ENCODE measurements around the gene SAFB2.

Gene SAFB2

DNA sequence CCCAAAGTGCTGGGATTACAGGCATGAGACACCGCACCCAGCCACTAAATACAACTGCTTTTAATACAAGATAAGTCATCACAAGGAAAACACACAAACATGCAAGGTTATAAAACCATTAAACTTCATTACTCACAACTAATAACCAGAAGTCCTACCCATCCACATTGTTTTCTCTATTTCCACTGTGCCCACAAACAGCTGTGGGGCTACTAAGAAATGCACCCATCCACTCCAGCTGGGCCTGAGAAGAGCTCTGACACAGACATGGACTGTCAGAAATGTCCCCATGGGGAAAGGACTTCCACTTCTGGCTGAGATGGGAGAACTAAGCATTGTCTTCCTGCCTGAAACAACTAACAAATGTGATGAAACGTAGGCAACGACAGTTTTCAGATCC, 17.2 kb downstream of the SAFB2 start:
- no peak for DNase-seq

DNA sequence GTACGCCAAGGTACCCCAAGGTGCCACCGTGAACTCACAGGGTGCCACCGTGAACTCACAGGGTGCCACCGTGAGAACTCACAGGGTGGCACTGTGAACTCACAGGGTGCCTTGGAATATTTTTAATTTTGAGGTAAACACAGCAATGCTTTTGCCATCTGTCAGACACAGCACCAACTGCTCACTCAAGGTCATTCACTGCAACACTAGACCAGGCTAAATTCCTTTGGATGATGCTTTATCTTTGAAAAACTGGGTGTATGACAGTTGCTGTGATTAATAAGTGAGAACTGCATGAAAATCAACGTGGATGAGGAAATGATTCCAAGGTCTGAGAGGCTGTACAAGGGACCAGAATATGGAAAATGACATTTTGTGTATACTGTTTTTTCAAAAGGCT, 18.9 kb downstream of the SAFB2 start:
- DNase-seq, result no peak

- DNase-seq, result no peak
Observed at GRCh38 chr19:5600797-5601196, 21.8 kb downstream of the SAFB2 start.

- DNase-seq, result no peak
Observed at GRCh38 chr19:5595745-5596144, 26.8 kb downstream of the SAFB2 start.

DNA sequence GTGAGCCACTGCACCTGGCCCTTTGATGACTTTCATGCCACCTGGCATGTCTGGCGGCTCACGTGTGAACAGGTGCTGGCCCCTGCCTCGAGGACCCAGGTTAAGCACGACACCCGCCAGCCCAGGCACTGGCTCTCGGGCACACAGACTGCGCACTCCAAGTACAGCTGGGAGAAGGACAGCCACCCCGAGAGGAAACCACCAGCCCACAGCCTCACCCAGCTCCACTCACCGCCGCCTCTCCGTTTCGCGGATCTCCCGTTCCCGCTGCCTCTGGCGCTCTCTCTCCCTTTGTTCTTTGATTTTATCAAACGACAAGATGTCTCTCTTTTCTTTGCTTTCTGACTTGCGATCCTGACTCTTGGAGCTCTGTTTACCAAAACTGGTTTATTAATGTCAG, 27.4 kb downstream of the SAFB2 start:
- no peak for DNase-seq

DNA sequence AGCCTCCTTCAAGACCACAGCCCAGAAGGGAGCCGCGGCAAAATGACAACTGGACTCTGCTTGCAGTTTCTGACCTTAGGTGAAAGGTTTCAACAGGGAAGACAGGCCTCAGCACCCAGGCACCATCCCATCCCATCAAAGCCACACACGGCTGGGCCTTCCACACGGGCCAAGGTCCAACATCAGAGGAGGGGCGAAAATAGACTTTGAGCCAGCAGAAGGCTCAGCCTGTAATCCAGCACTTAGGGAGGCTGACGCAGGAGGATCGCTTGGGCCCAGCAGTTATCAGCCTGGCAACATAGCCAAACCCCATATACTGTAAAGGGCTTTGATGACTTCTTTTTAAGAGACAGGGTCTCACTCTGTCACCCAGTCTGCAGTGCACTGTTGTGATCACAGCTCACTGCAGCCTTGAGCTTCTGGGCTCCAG, 28.0 kb downstream of the SAFB2 start:
- no peak for DNase-seq

- no peak for DNase-seq
Observed at GRCh38 chr19:5593343-5594255, 29.0 kb downstream of the SAFB2 start.

DNA sequence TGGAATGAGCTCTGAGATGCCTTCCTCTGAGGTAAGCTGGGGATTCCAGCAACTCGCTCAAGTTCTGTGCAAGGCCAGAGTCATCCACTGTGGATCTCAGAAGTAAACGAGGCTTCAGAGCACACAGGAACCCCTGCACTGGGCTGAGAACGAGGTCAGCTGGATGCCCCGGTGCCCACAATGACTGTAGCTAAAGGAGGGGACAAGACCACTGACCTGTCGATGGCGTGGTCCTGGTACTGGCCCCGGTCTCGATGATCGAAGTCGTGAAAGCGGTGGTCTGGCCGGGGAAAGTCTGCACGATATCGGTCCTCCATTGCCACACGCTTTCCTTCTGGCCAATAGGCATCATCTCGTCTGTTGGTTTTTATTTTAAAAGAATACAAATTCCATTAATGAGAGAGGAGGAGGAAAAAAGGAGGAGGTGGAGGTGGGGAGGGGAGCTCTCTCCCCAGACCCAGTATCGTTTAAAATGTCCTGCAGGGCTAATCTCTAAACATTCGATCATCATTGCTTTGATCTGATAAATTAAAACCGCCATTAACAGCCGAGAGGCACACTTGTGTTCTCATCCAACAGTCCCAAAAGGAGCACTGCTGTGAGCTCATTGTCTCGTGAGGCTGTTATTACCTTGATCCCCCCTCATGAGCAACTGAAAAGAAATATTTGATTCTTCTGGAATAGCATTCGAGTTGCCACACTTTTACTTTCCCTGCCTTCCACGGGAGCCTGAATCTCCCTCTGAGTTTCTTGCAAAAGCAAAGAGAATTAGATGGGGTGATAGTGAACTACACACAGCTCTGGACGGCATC, 29.8 kb downstream of the SAFB2 start:
- DNase-seq, result no peak

DNA sequence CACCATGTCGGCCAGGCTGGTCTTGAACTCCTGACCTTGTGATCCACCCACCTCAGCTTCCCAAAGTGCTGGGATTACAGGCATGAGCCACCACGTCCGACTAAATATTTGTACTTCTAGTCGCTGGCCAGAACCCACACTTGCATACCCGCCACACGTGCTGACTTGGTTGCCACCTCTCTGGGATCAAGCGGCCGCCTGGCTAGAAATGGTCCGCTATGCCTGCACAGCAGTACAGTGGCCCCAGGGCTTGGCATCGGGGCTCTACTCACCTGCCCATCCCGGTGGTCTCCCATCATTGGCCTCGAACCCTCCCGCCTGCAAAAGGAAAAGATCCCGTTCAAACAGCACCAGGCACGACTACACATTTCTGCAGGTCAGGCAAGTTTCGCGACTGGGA, 31.1 kb downstream of the SAFB2 start:
- no peak for DNase-seq

DNA sequence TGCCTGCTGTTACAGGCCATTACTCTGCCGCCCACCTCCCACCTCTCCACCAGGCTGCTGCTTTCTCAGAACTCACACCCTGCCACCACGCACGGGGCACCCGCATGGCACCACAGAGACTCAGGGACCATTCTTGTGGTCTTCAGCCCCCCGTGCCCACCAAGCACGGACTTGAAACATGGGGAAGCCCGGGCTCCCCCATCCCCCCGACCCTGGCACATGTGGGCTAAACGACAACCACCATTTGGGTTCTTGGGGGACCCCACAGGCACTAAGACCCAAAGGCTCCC, 31.8 kb downstream of the SAFB2 start:
- DNase-seq, result no peak

- no peak for DNase-seq
Observed at GRCh38 chr19:5590151-5590864, 32.3 kb downstream of the SAFB2 start.

DNA sequence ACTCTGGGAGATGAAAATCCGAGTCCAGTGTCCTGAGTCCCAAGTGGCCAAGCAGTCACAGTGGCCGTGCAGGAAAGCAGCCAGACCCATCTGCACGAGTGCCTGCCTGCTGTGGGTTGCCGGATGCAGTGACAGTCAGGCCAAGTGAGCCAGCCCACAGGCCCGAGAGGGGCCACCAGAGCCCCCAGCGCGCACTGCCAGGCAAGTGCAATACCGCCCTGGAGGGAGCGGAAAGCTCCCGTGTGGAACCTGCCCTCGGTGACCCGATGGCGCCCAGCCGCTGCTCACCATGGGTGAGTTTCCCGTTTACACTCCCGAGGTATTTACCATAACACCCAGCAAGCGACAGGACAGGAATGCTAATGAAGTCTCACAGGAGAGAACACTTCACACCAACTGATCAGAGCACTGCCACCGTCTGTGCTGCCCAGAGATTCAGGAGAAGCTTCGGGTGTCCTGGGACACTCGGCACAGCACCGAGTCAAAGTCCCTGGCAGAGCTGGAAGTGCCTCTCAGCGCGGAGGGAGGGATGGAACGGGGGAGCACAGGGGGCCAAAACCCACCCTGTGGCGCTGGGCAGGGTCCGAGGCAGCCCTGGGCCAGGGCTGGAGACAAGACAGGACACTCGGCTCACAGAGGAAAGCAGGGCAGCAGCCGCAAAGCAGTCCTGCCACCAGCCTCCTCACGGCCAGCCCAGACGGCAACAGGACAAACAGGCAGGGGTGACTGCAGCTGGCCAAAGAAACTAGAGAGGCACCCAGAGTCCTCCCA, 33.5 kb downstream of the SAFB2 start:
- no peak for DNase-seq

GRCh38 chr19:5588441-5588840, 34.1 kb downstream of the SAFB2 start:
- no peak for DNase-seq

- DNase-seq, result no peak
Observed at GRCh38 chr19:5587661-5588060, 34.9 kb downstream of the SAFB2 start.

DNA sequence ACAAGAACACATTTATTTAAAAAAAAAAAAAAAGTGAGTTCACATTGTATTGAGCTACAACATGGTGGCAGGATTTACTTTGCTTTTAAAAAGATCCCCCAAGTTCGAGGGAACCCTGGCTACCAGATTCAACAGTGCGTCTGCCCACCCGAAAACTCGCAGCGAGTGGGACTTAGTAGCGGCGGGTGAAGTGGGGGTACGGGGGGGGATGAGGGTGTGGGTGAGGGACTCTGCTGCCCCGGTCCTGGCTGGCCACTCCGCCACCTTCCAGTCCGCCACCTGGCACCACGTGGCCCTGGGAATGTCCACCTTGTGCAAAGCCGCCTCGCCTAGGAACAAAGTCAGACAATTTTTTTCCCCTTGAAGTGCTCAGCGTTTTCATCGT, 35.5 kb downstream of the SAFB2 start:
- DNase-seq, result no peak

GRCh38 chr19:5586300-5587070, 36.1 kb downstream of the SAFB2 start:
- no peak for DNase-seq

DNA sequence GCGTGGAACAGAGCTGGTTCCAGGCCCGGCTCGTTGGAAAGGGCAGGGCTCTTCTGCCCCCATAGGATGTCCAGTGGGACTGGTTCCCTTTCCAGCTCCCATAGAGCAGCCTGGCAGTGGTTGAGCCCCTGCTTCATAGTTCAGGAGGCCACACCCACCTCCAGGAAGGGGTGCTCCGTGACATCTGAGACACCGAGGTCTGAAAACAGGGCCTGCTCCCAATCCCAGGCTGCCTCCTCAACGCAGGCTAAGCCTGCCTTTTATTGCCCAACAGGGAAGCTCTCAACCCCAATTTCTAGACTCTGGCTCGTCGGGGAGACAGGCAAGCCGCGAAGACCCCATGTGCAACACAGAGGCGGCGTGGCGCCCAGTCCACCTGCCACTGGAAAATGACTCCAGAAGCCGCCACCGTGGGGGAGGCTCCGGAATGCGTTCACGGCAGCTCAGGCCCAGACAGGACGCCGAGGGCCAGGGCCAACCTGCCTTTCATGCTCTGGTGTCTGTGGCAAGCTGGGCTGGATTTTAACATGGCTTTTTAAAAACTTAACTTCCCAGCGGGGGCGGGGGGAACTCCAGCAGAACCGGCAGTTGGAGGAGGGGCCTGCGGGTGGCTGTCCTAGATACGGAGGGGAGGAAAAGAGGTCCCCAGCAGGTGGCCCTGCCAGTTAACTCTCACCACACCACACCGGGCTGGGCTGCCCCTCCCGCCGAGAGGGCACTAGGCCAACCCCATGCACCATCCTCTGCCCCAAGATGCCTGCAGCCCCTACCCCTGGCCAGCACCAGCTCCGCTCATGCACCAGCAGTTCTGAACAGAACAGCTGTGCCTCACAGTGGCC, 36.9 kb downstream of the SAFB2 start:
- DNase-seq, result no peak

- no peak for DNase-seq
Observed at GRCh38 chr19:5580161-5580571, 42.4 kb downstream of the SAFB2 start.

DNA sequence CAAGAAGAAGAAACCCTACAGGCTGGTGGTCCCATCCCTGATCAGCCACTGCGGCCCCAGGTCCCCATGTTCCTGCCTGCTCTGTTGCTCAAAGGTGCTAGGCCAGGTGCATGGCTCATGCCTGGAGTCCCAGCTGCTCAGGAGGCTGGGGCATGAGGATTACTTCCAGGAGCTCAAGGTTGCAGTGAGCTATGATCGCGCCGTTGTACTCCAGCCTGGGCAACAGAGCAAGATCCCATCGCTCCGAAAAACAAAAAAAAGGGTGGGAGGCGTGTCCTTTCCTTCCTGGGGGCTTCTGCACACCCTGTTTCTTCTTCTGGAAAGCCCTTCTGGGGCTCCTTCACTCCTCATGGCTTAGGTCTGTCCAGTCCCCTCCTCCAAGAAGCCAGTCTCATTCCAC, 42.9 kb downstream of the SAFB2 start:
- no peak for DNase-seq

GRCh38 chr19:5579286-5579685, 43.3 kb downstream of the SAFB2 start:
- no peak for DNase-seq
